GM12891 (cell line): ENCODE results near the gene MYOM1.

Experiments used
- POLR2A ChIP-seq: IDR thresholded peaks from 2 replicates; pipeline ENCODE4 v1.6.1; 2011; ENCODE audit warnings: low read depth, low read length, control low read depth
- POLR2AphosphoS5 ChIP-seq: IDR thresholded peaks from 2 replicates; pipeline ENCODE4 v1.6.1; 2011; ENCODE audit warnings: low read depth, low read length, control low read depth
- SPI1 ChIP-seq: IDR thresholded peaks from 2 replicates; pipeline ENCODE4 v1.6.1; 2011; ENCODE audit warnings: low read depth, low read length, control low read depth

GRCh38 chr18:3111523-3112240 lies 108.1 kb downstream of the MYOM1 start:
- TF ChIP-seq SPI1 (no peak), POLR2AphosphoS5 (no peak), POLR2A (no peak)
